ENCODE data around the gene CDH4. TPM values are rescaled to one million over a fixed set of nuclear protein-coding genes. Genes with fewer than 3 reads are reported as not detected.
"Not testable (repeated sequence)": the region's sequence is repeated elsewhere in the genome, so short reads cannot be mapped to it uniquely, and the experiment has no call there.

The CDH4 gene
- total RNA-seq, 1 donor from 2014 or later: not detected

DNA sequence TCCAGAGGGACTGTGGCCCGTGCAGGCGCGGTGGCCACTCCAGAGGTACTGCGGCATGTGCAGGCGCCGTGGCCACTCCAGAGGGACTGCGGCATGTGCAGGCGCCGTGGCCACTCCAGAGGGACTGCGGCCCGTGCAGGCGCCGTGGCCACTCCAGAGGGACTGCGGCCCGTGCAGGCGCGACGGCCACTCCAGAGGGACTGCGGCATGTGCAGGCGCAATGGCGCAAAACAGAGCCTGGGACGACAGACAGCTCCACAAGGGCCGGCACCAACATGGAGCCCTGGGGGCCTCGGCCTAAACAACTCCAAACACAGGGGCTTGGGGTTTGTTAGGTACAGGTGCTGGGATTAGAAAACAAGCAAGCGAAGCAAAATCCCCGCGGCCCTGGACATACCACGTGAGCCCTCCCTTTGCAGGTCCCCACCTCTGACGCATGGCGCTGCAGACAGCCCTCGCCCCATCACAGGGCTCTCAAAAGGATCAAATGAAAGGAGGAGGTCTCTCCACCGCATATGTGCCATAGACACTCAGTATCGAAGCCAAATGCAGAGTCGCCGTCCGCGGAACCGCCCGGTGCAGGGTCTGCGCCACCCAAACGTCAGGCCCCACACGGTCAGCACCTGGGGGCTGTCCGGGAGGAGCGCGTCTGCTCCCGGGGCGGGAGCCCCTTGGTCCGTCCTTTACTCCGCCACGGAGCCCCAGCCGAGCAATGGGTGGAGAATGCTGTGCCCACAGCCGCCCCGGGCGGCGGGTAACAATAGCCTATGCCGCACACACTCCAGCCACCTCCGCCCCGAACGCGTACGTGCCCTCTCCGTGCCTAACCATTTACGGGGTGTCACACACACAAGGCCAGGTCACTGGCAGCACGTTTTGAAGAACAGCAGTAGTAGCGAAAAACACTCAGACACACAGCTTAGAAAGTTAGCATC lies 727.9 kb downstream of the CDH4 start:
- no peak for DNase-seq (ENCODE audit: low spot score)

DNA sequence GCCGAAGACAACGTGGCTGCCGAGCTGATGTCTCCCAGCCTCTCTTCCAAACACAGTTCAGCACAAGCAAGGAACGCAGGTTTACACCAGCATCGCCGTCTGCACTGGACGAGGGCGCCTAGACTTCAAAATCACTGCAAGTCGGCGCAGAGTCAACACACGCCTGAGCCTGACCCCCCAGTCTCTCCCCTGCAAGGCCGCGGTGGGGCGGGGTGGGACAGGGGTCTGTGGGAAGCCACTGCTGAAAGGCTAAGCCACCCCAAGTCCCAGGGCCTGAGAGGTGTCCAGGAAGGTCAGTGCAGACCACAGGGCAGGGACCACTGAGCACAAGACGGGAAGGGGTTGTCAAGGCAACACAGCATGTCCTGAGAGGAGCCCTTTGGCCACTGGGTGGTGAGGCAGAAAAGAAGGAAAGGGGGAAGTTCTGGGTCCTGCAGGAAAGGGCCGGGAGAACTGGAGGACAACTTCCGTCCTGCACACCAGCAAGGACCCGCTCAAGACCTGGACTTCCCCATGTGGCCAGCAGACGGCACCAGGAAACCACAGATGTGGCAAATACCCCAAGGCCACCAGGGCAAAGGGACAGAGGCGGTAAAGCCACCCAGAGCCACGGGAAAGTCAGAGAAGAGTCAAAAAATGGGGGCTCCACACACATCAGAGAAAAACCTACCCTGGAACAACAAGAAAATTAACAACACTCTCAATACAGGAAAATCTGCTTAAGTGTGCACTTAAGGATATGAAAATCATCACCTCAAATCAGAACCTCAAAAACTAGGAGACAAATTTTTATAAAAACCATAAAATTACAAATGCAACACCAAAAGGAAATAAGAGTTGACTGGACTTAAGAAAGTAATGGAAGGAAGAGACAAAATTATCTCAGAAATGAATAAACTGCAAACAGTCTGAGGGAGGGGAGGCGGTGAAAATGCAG lies 728.9 kb downstream of the CDH4 start:
- DNase-seq (ENCODE audit: low spot score): no peak

DNA sequence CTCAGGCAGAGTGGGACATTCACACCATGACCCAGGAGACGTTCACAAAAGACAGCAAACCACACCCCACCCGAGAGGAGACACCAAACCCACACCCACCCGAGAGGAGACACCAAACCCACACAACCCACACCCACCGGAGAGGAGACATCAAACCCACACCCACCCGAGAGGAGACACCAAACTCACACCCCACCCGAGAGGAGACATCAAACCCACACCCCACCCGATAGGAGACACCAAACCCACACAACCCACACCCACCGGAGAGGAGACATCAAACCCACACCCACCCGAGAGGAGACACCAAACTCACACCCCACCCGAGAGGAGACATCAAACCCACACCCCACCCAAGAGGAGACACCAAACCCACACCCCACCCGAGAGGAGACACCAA lies 729.6 kb downstream of the CDH4 start:
- DNase-seq (ENCODE audit: low spot score): not testable (repeated sequence)

DNA sequence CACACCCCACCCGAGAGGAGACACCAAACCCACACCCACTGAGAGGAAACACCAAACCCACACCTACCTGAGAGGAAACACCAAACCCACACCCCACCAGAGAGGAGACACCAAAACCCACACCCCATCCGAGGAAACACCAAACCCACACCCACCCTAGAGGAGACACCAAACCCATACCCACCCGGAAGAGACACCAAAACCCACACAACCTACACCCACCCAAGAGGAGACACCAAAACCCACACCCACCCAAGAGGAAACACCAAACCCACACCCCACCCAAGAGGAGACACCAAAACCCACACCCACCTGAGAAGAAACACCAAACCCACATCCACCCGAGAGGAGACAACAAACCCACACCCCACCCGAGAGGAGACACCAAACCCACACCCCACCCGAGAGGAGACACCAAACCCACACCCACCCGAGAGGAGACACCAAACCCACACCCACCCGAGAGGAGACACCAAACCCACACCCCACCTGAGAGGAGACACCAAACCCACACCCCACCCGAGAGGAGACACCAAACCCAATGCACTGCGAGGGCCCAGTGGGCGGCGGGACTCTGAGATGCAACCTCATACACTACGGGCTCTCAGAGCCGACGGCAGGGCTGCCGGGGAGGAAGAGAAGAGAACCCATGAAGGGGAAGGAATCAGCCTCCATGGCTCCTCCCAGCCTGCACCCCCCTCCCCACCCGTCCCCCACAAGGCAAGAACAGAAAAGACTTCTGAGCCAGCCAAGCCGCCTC lies 730.3 kb downstream of the CDH4 start:
- no peak for DNase-seq (ENCODE audit: low spot score)

DNA sequence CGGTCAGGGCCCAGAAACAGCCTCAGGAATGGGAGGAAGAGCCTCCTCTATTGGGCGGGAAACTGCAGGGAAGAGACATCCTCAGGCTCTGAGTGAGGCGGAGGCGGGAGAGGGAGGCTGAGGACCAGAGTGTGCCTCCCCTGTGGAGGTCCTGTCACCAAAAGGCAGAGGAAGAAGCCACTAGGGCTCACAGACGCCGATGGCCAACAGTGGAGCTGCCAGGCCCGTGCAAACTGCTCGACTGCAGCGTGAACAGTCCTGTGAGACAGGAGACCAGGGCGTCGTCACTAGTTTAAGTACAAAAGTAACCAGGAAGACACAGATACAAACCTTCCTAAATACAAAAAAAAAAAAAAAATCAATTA lies 730.9 kb downstream of the CDH4 start:
- DNase-seq (ENCODE audit: low spot score): no peak

DNA sequence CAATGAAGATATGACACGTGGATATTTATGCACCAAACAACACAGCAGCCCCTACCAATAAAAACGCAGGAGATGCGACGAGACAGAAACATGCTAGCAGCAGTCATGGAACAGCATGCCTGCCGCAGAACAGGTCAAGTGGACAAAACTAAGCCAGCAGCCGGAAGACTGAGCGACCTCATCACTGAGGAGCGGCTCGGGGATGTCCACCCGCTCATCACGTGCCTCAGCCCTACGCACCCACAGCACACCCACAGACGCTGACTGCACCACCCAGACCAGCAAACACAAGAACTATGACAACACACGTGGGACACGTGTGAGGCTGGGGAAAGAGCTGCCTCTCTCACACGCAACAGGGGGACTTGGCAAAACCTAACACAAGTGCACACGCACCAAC lies 731.9 kb downstream of the CDH4 start:
- DNase-seq (ENCODE audit: low spot score): no peak

DNA sequence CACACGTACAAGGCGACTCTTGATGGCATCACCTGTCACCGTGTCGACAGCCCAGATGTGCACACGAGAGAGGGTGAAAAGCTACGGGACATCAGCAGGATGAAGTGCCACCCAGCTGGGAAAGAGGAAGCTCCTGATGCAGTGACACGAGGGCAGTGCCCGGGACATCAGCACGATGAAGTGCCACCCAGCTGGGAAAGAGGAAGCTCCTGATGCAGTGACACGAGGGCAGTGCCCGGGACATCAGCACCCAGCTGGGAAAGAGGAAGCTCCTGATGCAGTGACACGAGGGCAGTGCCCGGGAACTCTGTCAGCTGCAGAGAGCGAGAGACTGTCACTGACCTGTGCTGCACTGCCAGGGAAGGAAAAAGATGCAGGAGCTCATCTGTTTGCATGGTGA lies 732.4 kb downstream of the CDH4 start:
- DNase-seq (ENCODE audit: low spot score): not testable (repeated sequence)

DNA sequence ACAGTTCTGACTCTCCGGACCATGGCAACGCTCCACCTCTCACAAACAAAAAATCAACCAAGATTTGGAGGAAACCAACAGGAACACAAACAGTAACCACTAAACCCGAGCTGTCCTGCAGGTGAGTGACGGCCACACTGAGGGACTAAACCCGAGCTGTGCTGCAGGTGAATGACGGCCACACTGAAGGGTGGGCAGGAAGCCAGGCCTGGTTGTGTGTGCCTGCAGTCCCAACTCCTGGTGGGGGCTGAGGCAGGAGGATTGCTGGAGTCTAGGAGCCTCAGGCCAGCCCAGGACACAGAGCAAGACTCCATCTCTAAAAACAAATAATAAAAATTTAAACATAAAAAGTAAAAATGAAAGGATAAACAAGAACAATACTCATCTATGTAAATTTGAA lies 733.0 kb downstream of the CDH4 start:
- no peak for DNase-seq (ENCODE audit: low spot score)

DNA sequence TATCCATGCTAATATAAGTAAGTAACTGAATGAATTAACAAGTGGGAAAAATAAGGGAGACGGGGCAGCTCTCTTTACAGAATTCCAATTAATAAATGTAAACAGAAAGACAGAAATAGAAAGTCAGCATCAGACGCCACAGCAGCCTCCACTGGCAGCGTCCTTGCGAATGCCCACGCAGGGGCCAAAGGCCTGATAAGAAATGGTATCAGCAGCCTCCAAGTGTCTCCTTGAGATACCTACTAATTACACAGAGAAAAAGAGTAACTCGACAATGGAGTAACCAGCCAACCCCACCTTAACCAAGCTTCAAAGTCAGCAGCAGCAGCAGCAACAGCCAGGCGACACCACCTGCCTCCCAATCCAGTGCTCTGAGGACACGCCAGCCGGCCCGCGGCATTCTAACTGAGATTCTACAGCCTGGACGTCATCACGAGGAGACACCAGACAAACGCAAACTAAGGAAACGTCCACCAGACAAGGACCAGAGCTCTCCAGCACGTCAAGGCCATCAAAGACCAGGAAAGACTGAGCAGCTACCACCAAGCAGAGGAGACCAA lies 734.8 kb downstream of the CDH4 start:
- DNase-seq (ENCODE audit: low spot score): no peak

DNA sequence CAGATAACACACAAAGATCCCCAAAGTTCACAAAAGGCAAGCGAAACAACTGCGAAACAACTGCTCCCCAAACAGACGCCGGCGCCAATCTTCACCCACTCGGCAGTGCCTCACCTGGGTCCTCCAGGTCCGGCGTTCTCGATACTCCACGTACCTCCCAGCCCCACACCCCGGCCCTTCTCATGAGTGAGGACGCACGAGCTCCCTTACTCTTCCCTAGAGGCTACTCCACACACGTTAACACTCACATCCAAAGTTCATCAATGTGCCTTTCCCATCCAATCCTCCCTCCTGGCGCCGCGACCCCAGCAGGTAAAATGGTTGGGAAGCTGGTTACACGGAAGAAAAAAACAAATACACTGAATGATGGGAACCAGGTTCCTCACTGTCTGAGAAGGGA lies 736.6 kb downstream of the CDH4 start:
- no peak for DNase-seq (ENCODE audit: low spot score)

DNA sequence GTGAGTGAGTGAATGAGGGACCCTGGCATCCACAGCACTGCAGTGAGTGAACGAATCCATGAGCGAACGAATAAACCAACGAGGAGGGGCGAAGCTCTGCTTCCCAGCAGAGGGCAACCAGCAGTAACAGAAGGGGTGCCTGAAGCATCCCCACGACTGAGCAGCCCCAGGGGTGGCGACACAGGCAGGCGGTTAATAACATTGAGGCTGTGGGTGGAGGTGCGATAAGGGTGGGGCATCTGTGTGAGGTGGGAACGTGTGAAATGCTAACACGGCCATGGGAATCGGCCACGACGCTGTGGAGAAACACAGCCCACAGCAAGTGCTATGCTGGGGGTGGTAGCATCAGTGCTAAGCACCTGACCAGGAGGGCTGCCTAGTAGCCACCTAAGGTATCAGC lies 737.7 kb downstream of the CDH4 start:
- DNase-seq (ENCODE audit: low spot score): no peak

Small RNAs within 50 kb of the gene (microRNA-seq; reads per million reads assigned to microRNA genes)
- not detected for gene MIR1257 (ENCODE audit: borderline number of aligned reads)

All from mesenteric fat pad (tissue), 1 donor.